IMR-90 (cell line): ENCODE results near the gene SRPK2. TPM values are rescaled to one million over a fixed set of nuclear protein-coding genes. Genes with fewer than 3 reads are reported as not detected.

ENCODE experiments used
- ATAC-seq: fragments of 200-7000 bp; cut with Tn5 transposase; 2 replicates; pipeline ENCODE4 v1.9.1; 2020; ENCODE audit warnings: low read depth, mild to moderate bottlenecking, moderate library complexity
- BruUV-seq: library from RNA; stranded (reverse); fragments of 400-500 nt; replicated peaks from 2 replicates; lab custom pipeline; 2021; lab: Mats Ljungman, UMichigan
- CTCF ChIA-PET: fragments of 300-600 bp; formaldehyde crosslinking; extraction: SDS; loops from one replicate; lab custom pipeline; 2021; ENCODE audit warnings: antibody characterized with exemption; lab: Yijun Ruan, JAX
- POLR2A ChIA-PET: fragments of 300-600 bp; sonication (Branson Sonifier 250); formaldehyde crosslinking; loops from one replicate; lab custom pipeline; 2022; ENCODE audit warnings: antibody characterized with exemption; ENCODE audit not compliant: unreplicated experiment; lab: Charles Lee
- DNase-seq: peaks from one replicate; pipeline ENCODE4 v3.0.0; 2013
- H2AFZ ChIP-seq: replicated peaks from 2 replicates; pipeline ENCODE3; 2013; ENCODE audit warnings: low read length, mild to moderate bottlenecking; ENCODE audit not compliant: poor library complexity
- H2AK5ac ChIP-seq: 2 replicates; pipeline ENCODE4 v1.6.1; 2013; ENCODE audit warnings: low read depth, low read length, inconsistent platforms
- H2AK9ac ChIP-seq: replicated peaks from 2 replicates; pipeline ENCODE3; 2013; ENCODE audit warnings: mild to moderate bottlenecking, low read depth, low read length, moderate library complexity; ENCODE audit not compliant: poor library complexity
- H2BK120ac ChIP-seq: 2 replicates; pipeline ENCODE4 v1.6.1; 2013; ENCODE audit warnings: low read depth, low read length, inconsistent platforms
- H2BK15ac ChIP-seq: 3 replicates; pipeline ENCODE4 v1.6.1; 2013; ENCODE audit warnings: low read depth, low read length, inconsistent platforms
- H2BK20ac ChIP-seq: 2 replicates; pipeline ENCODE4 v1.6.1; 2013; ENCODE audit warnings: low read depth, mild to moderate bottlenecking, inconsistent platforms, low read length, moderate library complexity
- H2BK5ac ChIP-seq: 2 replicates; pipeline ENCODE4 v1.6.1; 2013; ENCODE audit warnings: mild to moderate bottlenecking, low read depth, low read length, inconsistent platforms; ENCODE audit not compliant: poor library complexity, severe bottlenecking
- H3K14ac ChIP-seq: replicated peaks from 2 replicates; pipeline ENCODE4 v1.6.1; 2013; ENCODE audit warnings: low read depth, low read length, inconsistent platforms
- H3K18ac ChIP-seq: 2 replicates; pipeline ENCODE4 v1.6.1; 2013; ENCODE audit warnings: low read depth, low read length, control low read depth
- H3K23ac ChIP-seq: 2 replicates; pipeline ENCODE4 v1.6.1; 2013; ENCODE audit warnings: low read depth, low read length, inconsistent platforms
- H3K27ac ChIP-seq: 2 replicates; pipeline ENCODE4 v1.5.1; 2013; ENCODE audit warnings: mild to moderate bottlenecking, control low read depth, low read length; ENCODE audit not compliant: insufficient read depth
- H3K27me3 ChIP-seq: 2 replicates; pipeline ENCODE4 v1.6.1; 2013; ENCODE audit warnings: low read length; ENCODE audit not compliant: control insufficient read depth, insufficient read depth
- H3K36me3 ChIP-seq: 2 replicates; pipeline ENCODE4 v1.6.1; 2013; ENCODE audit warnings: low read length, mixed read lengths; ENCODE audit not compliant: control insufficient read depth, insufficient read depth
- H3K4ac ChIP-seq: 2 replicates; pipeline ENCODE4 v1.6.1; 2013; ENCODE audit warnings: low read depth, low read length, inconsistent platforms
- H3K4me1 ChIP-seq: 2 replicates; pipeline ENCODE4 v1.6.1; 2013; ENCODE audit warnings: low read length, mixed read lengths; ENCODE audit not compliant: control insufficient read depth, insufficient read depth
- H3K4me2 ChIP-seq: 2 replicates; pipeline ENCODE4 v1.6.1; 2013; ENCODE audit warnings: low read depth, mild to moderate bottlenecking, control low read depth, low read length, moderate library complexity
- H3K4me3 ChIP-seq: 2 replicates; pipeline ENCODE4 v1.5.1; 2013; ENCODE audit warnings: low read depth, mild to moderate bottlenecking, control low read depth, low read length, moderate library complexity; ENCODE audit not compliant: insufficient read depth
- H3K56ac ChIP-seq: 2 replicates; pipeline ENCODE4 v1.6.1; 2013; ENCODE audit warnings: low read length, inconsistent platforms; ENCODE audit not compliant: insufficient read depth; ENCODE audit errors: extremely low read depth
- H3K79me1 ChIP-seq, 2 experiments: 2 replicates each; pipeline ENCODE4 v1.6.1; 2013; ENCODE audit warnings: low read length in 2 of 2, inconsistent platforms in 1 of 2, low read depth in 1 of 2
- H3K9ac ChIP-seq: 2 replicates; pipeline ENCODE4 v1.6.1; 2013; ENCODE audit warnings: low read depth, low read length, control low read depth
- H3K9me1 ChIP-seq: 2 replicates; pipeline ENCODE4 v1.6.1; 2013; ENCODE audit warnings: low read length, inconsistent platforms; ENCODE audit not compliant: insufficient read depth
- H3K9me3 ChIP-seq: 2 replicates; pipeline ENCODE4 v1.6.1; 2013; ENCODE audit warnings: low read length; ENCODE audit not compliant: control insufficient read depth, insufficient read depth
- H4K20me1 ChIP-seq: 2 replicates; pipeline ENCODE4 v1.6.1; 2013; ENCODE audit warnings: low read length, inconsistent platforms; ENCODE audit not compliant: insufficient read depth
- H4K5ac ChIP-seq: 2 replicates; pipeline ENCODE4 v1.6.1; 2013; ENCODE audit warnings: mild to moderate bottlenecking, low read depth, low read length, control low read depth
- H4K8ac ChIP-seq, 2 experiments: 2 replicates each; pipeline ENCODE4 v1.6.1; 2013; ENCODE audit warnings: low read depth in 2 of 2, low read length in 2 of 2, control low read depth in 1 of 2, inconsistent platforms in 1 of 2
- H4K91ac ChIP-seq: 2 replicates; pipeline ENCODE4 v1.6.1; 2013; ENCODE audit warnings: low read depth, low read length, inconsistent platforms; ENCODE audit not compliant: insufficient read depth
- BHLHE40 ChIP-seq: fragments of 150-350 bp; IDR thresholded peaks from 2 replicates; pipeline ENCODE4 v1.6.1; 2016; ENCODE audit warnings: mild to moderate bottlenecking, low read depth, low read length
- CEBPB ChIP-seq: IDR thresholded peaks from 2 replicates; pipeline ENCODE4 v1.6.1; 2012; ENCODE audit warnings: low read depth, low read length, improper control_type of control experiment
- CHD1 ChIP-seq: IDR thresholded peaks from 2 replicates; pipeline ENCODE4 v1.6.1; 2012; ENCODE audit warnings: low read depth, low read length, improper control_type of control experiment
- NFE2L2 ChIP-seq: fragments of 150-350 bp; IDR thresholded peaks from 2 replicates; pipeline ENCODE4 v1.6.1; 2016; ENCODE audit warnings: low read depth, mild to moderate bottlenecking, low read length
- POLR2A ChIP-seq: IDR thresholded peaks from 2 replicates; pipeline ENCODE4 v1.6.1; 2012; ENCODE audit warnings: mild to moderate bottlenecking, low read depth, low read length
- RAD21 ChIP-seq: IDR thresholded peaks from 2 replicates; pipeline ENCODE4 v1.6.1; 2012; ENCODE audit warnings: low read length, improper control_type of control experiment
- RFX5 ChIP-seq: IDR thresholded peaks from 2 replicates; pipeline ENCODE4 v1.8.0; 2012; ENCODE audit warnings: low read depth, mild to moderate bottlenecking, low read length, moderate library complexity
- USF2 ChIP-seq: fragments of 150-350 bp; IDR thresholded peaks from 2 replicates; pipeline ENCODE4 v1.6.1; 2017; ENCODE audit warnings: mild to moderate bottlenecking, antibody characterized with exemption, low read length, low read depth
- WGBS, 2 experiments: methylation state at CpG; one replicate each; pipeline versions ENCODE4 v1.1.5 to v1.1.7; 2013; ENCODE audit warnings: missing lambda C conversion rate in 2 of 2; ENCODE audit not compliant: insufficient read length in 1 of 2; ENCODE audit errors: extremely low coverage in 2 of 2; 5-methylcytosine and 5-hydroxymethylcytosine counted together
- dilution Hi-C: fragments of 300-500 bp; cut with HindIII; formaldehyde crosslinking; loops from one replicate; pipeline ENCODE4 v1.14.3; 2018; ENCODE audit warnings: low sequenced_read_pairs; ENCODE audit not compliant: unreplicated experiment
- in situ Hi-C: fragments of 300-500 bp; cut with MboI; formaldehyde crosslinking; loops from 3 replicates; pipeline ENCODE4 v1.14.3; 2019; ENCODE audit warnings: low sequenced_read_pairs, inconsistent platforms, mixed read lengths
- intact Hi-C: fragments of 100-400 bp; cut with micrococcal nuclease; formaldehyde crosslinking; loops from 2 replicates; pipeline ENCODE4 v1.10.0; 2022
- polyA plus RNA-seq, 3 experiments: library from polyadenylated mRNA; depleted of rRNA; stranded (reverse); fragments of >200 nt; gene quantifications; 2 replicates each; pipeline ENCODE4 v1.2.3, GENCODE V29; 2012; ENCODE audit warnings: low replicate concordance in 1 of 3
- total RNA-seq: library from RNA; depleted of rRNA; stranded (reverse); fragments of >200 nt; gene quantifications from 2 replicates; pipeline ENCODE4 v1.2.3, GENCODE V29; 2012
- TF ChIP-seq, protein P1 (sequence below): conservative IDR thresholded peaks from 2 replicates; pipeline ENCODE4 v1.5.1; 2012; ENCODE audit warnings: mild to moderate bottlenecking, low read depth, low read length, improper control_type of control experiment

Gene SRPK2
- total and polyA plus RNA-seq, 2 of the 4 experiments (the other 2 are of a cell fraction) = 13.2 to 33.0 TPM

DNA sequence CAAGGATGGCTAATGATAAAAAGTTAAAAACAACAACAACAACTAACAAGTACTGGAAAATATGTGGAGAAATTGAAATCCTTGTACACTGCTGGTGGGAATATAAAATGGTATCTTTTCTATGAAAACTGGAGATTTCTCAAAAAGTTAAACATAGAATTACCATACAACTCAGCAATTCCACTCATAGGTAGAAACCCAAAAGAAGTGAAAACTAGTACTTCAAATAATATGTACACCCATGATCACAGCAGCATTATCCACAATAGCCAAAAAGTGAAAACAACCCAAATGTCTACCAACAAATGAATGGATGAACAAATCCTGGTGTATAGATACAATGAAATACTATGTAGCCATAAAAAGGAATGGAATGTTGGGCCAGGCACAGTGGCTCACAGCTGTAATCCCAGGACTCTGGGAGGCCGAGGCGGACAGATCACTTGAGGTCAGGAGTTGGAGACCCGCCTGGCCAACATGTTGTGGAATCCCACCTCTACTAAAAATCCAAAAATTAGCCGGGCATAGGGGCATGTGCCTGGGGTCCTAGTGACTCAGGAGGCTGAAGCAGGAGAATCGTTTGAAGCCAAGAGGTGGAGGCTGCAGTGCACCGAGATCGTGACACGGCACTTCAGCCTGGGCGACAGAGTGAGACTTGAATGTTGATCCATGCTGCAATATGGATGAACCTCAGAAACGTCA, 66.8 kb downstream of the SRPK2 start:
- Histone ChIP-seq H2BK120ac (no peak overlapping the region), H3K4ac (no peak overlapping the region), H4K91ac (no peak overlapping the region), H3K9me1 (peaks cover 13% of the 10 kb centered on the region), H3K18ac (no peak overlapping the region), H4K8ac (no peak overlapping the region), H3K9me3 (no peaks in the 10 kb centered on the region), H3K4me3 (no peak overlapping the region), H3K14ac (no peak overlapping the region), H3K23ac (no peak overlapping the region), H3K4me2 (no peak overlapping the region), H4K20me1 (peaks cover 51% of the 10 kb centered on the region), H2BK15ac (no peak overlapping the region), H2AK9ac (no peak overlapping the region), H3K27me3 (no peaks in the 10 kb centered on the region), H4K5ac (no peak overlapping the region), H3K9ac (no peak overlapping the region), H3K4me1 (no peaks in the 10 kb centered on the region), H2BK5ac (no peak overlapping the region), H3K36me3 (no peaks in the 10 kb centered on the region), H3K27ac (no peak overlapping the region), H3K79me1 (peaks cover 21 to 69% of the 10 kb centered on the region in 2 experiments), H3K56ac (no peak overlapping the region), H2AFZ (no peak overlapping the region), H2AK5ac (no peak overlapping the region), H2BK20ac (no peak overlapping the region)
- in situ Hi-C loops (no loop called here), intact Hi-C loops (no loop called here), dilution Hi-C loops (no loop called here)
- TF ChIP-seq RAD21 (no peak), CHD1 (no peak), BHLHE40 (no peak), USF2 (no peak), RFX5 (no peak), NFE2L2 (no peak), POLR2A (no peak), CEBPB (no peak)
- TF ChIP-seq, protein P1, sequence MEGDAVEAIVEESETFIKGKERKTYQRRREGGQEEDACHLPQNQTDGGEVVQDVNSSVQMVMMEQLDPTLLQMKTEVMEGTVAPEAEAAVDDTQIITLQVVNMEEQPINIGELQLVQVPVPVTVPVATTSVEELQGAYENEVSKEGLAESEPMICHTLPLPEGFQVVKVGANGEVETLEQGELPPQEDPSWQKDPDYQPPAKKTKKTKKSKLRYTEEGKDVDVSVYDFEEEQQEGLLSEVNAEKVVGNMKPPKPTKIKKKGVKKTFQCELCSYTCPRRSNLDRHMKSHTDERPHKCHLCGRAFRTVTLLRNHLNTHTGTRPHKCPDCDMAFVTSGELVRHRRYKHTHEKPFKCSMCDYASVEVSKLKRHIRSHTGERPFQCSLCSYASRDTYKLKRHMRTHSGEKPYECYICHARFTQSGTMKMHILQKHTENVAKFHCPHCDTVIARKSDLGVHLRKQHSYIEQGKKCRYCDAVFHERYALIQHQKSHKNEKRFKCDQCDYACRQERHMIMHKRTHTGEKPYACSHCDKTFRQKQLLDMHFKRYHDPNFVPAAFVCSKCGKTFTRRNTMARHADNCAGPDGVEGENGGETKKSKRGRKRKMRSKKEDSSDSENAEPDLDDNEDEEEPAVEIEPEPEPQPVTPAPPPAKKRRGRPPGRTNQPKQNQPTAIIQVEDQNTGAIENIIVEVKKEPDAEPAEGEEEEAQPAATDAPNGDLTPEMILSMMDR = no peak
- ATAC-seq = no peak
- WGBS, 2 experiments = 86% methylated on average over 1 of the region's 10 CpGs; no CpG with 5 or more reads in 1 of the 2 experiments
- ChIA-PET CTCF (no interaction called here), POLR2A (no interaction called here)
- DNase-seq = no peak
- BruUV-seq = no TSS peak
